Stimulated activated CD4-positive, alpha-beta T cell treated with anti-CD3 and anti-CD28 coated beads, Interleukin-1b, Interleukin-23, amount 100 ng/mL, for 4 hours (primary cell): Measurements from ENCODE around the gene DNAJB2.
A peak's percentile ranks its signal among the peaks of the same experiment; 100 is the strongest.
"Not testable (repeated sequence)": the region's sequence is repeated elsewhere in the genome, so short reads cannot be mapped to it uniquely, and the experiment has no call there.

Experiments
- DNase-seq, 2 donors: peaks; one replicate each; pipeline ENCODE4 v3.0.0-alpha.2; 2020; ENCODE audit warnings: low read depth in 2 of 2

The DNAJB2 gene

DNA sequence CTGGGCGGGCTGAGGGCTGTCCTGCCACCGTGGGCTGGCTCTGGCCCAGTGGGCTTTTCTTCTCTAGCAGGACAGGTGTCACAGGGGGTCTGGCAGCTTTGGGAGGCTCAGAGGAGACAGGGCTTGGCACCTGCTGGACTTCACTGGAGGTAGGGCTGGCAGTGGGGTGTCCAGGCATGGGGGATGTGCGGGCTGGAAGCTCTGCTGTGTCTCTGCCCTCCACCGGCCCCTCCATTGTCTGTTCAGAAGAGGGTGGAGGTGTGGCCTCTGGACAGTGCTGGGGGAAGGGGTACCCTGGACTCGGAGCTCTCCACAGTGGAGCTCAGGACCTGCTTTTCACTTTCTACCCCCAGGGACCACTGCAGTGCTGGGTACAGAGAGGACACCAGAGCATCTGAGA, 20.9 kb downstream of the DNAJB2 start:
- no peak for DNase-seq

GRCh38 chr2:219302412-219302968, 23.3 kb downstream of the DNAJB2 start:
- DNase-seq = no peak

- DNase-seq = no peak
Observed at GRCh38 chr2:219304223-219304622, 25.1 kb downstream of the DNAJB2 start.

- DNase-seq = no peak
Observed at GRCh38 chr2:219306047-219306446, 26.9 kb downstream of the DNAJB2 start.

- DNase-seq = peak; percentile 53 to 64
Observed at GRCh38 chr2:219308142-219309101, 29.3 kb downstream of the DNAJB2 start.

- DNase-seq = no peak
Observed at GRCh38 chr2:219309278-219309677, 30.1 kb downstream of the DNAJB2 start, which contains the start of gene PTPRN. TSS of gene PTPRN (minus strand) at chr2:219309401. CDS start at chr2:219309332, 69 bp downstream.

GRCh38 chr2:219312683-219313263, 33.6 kb downstream of the DNAJB2 start:
- DNase-seq = not testable (repeated sequence)

GRCh38 chr2:219314804-219315468, 35.8 kb downstream of the DNAJB2 start:
- no peak for DNase-seq

DNA sequence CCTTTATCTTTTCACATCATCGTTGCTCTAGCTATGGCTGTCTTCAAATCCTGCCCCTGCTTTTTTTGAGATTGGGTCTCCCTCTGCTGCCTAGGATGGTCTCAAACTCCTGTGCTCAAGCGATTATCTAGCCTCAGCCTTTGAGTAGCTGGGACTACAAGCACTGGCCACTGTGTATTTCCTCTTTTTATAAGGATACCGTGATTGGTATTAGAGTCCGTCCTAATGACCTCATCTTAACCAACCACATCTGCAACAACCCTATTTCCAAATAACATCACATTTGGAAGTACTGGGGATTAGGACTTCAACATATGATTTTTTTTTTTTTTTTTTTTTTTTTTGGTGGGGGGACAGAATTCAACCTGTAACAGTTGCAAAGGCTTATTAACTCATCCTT, 44.3 kb downstream of the DNAJB2 start:
- DNase-seq = no peak

DNA sequence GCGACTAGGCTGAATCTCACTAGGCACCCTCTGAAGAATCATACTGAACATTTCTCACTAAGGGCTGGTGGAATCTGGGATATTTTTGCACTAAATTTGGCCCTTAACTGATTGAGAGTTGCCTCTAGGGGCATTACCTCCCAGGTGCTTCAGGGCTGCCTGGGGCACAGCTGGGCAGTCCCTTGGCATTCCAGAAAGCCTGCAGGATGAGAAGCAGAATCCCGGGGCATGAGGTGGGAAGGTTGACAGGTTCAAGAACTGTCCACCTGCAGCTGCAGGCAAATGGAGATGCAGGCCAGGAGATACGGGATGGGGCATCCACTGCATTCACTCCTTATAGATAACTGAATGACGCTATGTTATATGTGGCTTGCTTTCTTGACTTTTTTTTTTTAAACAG, 46.0 kb downstream of the DNAJB2 start:
- DNase-seq = no peak

DNA sequence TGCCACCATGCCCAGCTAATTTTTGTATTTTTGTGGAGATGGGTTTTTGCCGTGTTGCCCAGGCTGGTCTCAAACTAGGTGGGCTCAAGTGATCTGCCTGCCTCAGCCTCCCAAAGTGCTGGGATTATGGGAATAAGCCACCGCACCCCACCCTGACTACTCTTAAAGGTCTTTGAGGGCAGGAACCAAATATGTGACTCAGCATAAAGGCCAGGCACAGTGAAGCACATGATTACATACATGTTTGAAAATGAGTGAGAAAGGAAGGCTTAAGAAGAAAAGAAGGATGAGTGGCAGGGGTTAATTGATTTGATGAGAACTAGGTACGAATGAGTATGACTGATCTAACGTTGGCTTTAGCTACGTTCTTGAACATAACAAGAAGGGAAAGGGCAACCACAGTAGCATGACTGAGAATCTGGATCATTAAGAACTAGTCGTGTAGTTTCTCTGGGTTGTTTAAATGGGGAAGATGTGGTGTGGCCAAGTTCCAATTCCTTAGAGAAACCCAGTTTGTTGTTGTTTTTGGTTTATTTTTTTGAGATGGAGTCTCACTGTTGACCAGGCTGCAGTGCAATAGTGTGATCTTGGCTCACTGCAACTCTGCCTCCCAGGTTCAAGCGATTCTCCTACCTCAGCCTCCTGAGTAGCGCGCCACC, 46.6 kb downstream of the DNAJB2 start:
- no peak for DNase-seq

DNA sequence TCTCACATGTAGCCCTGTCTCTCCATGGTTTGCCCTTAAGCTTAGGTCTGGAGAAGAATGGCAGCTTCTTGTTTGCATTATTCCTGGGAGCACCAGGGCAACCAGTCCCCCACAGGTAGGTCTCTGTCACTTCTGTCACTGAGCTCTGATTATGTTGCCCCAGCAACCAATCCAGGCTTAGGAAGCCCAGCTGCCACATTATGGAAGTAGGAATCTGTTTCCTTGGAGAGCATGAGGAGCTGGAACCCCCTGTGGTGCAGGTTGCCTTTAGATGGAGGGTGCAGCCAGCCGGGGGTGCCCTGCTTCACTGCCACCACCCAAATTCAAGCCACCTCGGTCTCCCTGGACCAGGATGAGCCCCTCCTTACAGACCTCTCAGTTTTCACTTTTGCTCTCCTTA, 48.6 kb downstream of the DNAJB2 start:
- no peak for DNase-seq

GRCh38 chr2:219331560-219332213, 52.5 kb downstream of the DNAJB2 start:
- peak in 1 of 2 donors; percentile 9 for DNase-seq

DNA sequence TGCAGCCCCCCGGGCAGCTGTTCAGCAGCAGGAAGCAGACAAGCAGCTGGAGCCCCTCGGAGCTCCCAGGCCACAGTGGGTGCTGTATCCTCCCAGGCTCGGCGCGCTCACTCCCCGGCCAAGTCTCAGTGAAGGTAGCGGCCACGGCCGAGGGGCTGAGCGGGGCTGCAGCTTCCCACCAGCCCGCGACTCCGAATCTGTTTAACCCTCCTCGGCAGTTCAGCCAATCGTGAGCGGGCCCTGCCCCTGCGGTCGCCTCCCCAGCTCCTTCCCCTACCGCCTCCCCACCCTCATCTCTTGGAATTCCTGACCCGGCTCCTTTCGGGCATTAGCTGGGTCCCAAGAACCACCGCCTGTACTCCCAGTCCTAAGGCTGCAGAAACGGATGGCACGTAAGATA, 53.4 kb downstream of the DNAJB2 start, which contains the start of gene RESP18:
RESP18 (minus strand) TSS at position 203 of the 400 bp plus-strand sequence.
- DNase-seq = no peak

DNA sequence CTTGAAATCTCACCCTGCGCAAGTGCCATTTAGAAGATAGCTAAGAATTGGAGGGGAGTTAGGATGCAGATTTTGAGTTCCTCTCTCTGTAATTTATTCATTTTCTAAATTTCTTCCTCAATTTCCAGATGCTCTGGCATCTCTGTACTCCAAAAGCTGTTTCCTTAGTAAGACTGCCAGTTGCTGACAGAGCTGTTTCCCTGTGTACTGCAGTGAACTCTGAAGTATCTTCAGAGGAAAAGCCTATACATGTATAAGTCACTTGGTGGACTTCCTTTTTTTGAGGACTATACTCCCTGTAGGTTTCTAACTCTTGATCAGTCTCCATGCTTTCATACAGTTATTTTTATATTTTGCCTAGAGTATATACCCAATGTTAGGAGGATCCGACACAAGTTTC, 54.9 kb downstream of the DNAJB2 start:
- DNase-seq = no peak

DNA sequence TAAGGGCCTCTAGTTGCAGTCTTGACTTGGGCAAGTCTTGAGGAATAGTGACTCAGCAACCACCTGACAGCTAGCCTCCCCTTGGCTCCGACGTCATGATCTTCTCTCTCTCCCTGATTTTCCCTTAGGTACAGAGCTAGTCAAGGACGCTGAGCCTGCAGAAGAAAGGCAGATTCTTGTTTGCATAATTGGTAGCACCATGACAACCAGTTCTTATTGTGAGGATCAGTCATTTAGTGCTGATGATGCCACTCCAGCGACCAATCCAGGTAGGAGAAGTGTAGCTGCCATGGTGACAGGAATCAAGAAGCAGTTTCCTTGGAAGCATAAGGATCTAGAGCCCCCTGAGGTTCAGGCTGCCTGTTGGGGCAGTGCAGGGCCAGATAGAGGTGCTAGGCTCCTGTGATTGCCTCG, 56.2 kb downstream of the DNAJB2 start:
- DNase-seq = no peak
